Measurements from ENCODE around the gene GRID2IP.
"Not testable (repeated sequence)": the region's sequence is repeated elsewhere in the genome, so short reads cannot be mapped to it uniquely, and the experiment has no call there.

Gene GRID2IP

GRCh38 chr7:6495597-6496262 lies 55.5 kb downstream of the GRID2IP start:
- DNase-seq (ENCODE audit: low read depth in 1 of 2, low spot score in 1 of 2), result no peak

DNA sequence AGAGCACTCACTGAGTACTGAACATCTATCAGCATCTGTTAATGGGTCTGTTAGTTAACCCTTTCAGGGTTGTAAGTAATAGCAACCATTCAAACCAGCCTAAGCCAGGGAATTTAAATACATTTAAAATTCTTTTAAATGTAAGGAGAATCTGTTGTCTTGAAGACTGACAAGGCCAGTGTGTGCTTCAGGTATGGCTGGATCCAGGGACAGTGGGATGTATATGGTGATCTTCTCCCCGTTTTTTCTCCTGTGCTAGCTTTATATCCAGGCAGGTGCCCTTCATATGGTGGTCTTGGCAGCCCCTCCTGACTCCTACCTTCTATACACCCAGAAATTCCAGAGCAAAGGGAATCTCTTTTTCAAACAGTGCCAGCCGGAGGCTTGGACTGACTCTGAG lies 56.9 kb downstream of the GRID2IP start:
- DNase-seq (ENCODE audit: low read depth in 1 of 2, low spot score in 1 of 2), result no peak

- DNase-seq (ENCODE audit: low read depth in 1 of 2, low spot score in 1 of 2), result no peak
These were observed 60.1 kb downstream of the GRID2IP start for GRCh38 chr7:6491194-6491593.

- DNase-seq (ENCODE audit: low read depth in 1 of 2, low spot score in 1 of 2), result no peak
These were observed 61.6 kb downstream of the GRID2IP start for GRCh38 chr7:6489612-6490011.

DNA sequence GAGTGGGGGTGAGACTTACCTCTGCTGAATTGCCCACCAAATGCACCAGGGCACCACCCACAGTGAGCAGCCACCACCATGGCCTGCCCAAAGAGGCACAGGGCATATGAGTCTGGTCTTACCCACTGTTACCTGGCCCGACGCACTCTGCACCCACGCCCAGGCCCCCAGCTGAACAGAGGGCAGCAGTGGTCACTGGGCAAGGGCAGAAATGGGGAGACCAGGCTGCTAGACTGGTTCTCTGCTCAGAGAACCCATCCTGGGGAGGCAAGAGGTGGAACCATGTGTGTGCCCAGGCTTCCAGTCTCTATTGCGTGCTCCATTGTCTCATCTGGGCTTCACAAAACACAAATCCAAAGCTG lies 64.1 kb downstream of the GRID2IP start:
- no peak for DNase-seq (ENCODE audit: low read depth in 1 of 2, low spot score in 1 of 2)

- no peak for DNase-seq (ENCODE audit: low read depth in 1 of 2, low spot score in 1 of 2)
These were observed 64.7 kb downstream of the GRID2IP start for GRCh38 chr7:6486438-6487183.

DNA sequence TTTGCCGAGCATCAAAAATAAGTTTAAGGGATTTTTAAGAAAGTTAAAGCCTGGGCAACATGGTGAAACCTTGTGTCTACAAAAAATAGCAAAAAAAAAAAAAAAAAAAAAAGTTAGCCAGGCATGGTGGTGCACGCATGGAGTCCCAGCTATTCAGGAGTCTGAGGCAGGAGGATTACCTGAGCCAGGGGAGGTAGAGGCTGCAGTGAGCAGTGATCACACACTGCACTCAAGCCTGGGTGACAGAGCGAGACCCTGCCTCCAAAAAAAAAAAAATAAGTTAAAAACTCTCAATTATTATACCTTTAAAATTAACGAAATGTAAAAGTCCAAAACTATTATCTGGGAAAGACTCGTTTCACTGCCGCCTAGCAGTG lies 68.5 kb downstream of the GRID2IP start:
- DNase-seq (ENCODE audit: low read depth in 1 of 2, low spot score in 1 of 2), result no peak

GRCh38 chr7:6482307-6482706 lies 69.0 kb downstream of the GRID2IP start:
- no peak for DNase-seq (ENCODE audit: low read depth in 1 of 2, low spot score in 1 of 2)

DNA sequence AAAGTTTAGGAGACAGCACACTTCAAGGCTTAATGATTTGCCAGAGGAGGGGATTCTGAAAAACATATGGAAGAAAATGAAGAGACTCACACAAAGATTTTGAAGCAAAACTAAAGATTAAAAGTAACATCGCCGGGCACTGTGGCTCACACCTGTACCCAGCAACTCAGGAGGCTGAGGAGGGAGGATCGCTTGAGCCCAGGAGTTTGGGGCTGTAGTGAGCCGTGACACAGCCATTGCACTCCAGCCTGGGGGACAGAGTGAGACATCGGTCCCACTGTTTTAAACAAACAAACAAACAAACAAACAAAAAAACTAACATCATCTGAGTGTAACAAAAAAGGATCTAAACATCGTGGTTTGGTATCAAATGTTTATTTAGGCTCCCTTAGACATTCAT lies 69.8 kb downstream of the GRID2IP start:
- DNase-seq (ENCODE audit: low read depth in 1 of 2, low spot score in 1 of 2), result no peak

DNA sequence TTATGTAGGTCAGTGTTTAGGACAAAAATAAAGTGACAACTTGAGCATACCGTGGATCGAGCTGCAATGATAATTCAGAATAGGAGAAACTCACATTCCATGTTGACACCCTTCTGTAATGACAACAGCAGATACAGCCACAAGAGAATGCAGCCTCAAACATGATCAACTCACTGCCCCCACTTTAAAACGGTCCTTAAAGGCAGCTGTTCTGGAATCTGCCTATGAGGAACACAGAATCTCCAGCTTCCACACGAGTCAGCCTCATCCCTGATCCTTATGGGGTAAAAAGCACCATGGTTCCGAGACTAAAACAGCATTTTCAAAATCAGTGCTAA lies 71.0 kb downstream of the GRID2IP start:
- DNase-seq (ENCODE audit: low read depth in 1 of 2, low spot score in 1 of 2), result no peak

DNA sequence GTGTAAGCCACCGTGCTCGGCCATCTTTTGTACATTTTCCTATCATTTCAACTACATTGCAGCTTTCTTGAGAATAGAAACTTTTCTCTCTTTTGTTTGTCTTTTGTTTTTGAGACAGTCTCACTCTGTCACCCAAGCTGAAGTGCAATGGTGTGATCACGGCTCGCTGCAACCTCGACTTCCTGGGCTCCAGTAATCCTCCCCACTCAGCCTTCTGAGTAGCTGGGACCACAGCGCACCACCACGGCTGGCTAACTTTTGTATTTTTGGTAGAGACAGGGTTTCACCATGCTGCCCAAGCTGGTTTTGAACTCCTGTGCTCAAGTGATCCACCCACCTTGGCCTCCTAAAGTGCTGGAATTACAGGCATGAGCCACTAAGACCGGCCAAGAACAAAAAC lies 72.2 kb downstream of the GRID2IP start:
- DNase-seq (ENCODE audit: low read depth in 1 of 2, low spot score in 1 of 2), result no peak

DNA sequence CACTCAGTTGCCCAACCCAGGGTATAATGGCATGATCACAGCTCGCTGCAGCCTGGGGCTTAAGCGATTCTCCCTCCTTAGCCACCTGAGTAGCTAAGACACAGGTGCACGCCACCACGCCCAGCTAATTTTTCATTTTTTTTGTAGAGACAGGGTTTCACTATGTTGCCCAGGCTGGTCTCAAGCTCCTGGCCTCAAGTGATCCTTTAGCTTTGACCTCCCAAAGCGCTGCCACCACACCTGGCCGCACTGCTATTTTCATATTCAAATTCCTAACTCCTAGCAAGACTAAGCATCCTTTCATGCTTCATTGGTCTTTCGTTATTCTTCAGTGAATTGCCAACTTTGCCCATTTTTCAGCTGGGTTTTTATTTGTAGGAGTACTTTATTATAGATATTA lies 73.1 kb downstream of the GRID2IP start:
- DNase-seq (ENCODE audit: low read depth in 1 of 2, low spot score in 1 of 2), result no peak

DNA sequence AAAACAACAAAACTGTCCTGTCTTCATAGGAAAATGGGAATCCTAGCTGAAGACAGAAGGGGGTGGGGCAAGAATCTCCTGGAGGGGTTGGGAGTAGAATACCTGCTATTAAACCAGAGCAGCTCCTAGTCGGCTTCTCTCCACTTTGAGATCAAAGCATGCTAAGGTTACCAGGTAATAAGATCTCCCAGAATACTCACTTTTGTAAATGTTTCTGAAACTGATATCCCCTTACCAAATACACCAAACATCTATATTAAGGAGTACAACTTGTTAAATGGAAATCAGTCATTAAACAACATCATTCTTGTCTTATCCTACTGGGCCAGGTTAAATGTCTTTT lies 74.0 kb downstream of the GRID2IP start:
- DNase-seq (ENCODE audit: low read depth in 1 of 2, low spot score in 1 of 2), result no peak

- DNase-seq (ENCODE audit: low read depth in 1 of 2, low spot score in 1 of 2), result no peak
These were observed 74.5 kb downstream of the GRID2IP start for GRCh38 chr7:6476596-6477317.

DNA sequence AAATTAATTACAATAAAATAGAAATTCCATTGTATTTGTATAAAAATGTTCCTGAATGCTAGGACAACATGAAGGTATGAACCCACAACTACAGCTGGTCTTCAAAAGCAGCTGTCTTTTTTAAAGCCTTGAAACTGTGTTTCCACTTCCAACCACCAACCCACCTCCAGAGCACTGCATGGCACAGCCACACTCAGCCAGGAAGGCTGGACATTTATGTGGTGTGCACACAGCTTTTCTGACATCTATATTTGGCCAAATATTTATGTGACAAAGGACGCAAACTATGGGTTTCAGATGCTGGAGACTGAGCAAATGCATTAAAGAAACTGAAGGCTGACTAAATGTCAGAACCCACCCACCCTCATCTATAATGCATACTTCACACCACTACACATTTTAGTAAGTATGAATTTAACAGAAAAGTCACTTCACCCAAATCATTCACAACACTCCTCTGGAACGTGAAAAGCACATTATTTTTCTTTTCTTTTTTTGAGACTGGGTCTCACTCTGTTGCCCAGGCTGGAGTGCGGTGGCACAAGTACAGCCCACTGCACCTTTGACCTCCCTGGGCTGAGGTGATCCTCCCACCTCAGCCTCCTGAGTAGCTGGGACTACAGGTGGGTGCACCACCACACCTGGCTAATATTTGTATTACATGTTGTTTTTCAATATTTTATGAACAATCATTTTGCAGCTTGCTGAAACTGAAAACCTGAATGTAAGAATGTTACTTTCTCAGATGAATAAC lies 75.7 kb downstream of the GRID2IP start:
- no peak for DNase-seq (ENCODE audit: low read depth in 1 of 2, low spot score in 1 of 2)

- no peak for DNase-seq (ENCODE audit: low read depth in 1 of 2, low spot score in 1 of 2)
These were observed 85.4 kb downstream of the GRID2IP start for GRCh38 chr7:6465862-6466261.

GRCh38 chr7:6463609-6464008 lies 87.7 kb downstream of the GRID2IP start:
- not testable (repeated sequence) for DNase-seq (ENCODE audit: low read depth in 1 of 2, low spot score in 1 of 2)

GRCh38 chr7:6461946-6462550 lies 89.2 kb downstream of the GRID2IP start:
- DNase-seq (ENCODE audit: low read depth in 1 of 2, low spot score in 1 of 2), result no peak

- DNase-seq (ENCODE audit: low read depth in 1 of 2, low spot score in 1 of 2), result no peak
These were observed 90.2 kb downstream of the GRID2IP start for GRCh38 chr7:6460990-6461584.

- DNase-seq (ENCODE audit: low read depth in 1 of 2, low spot score in 1 of 2), result no peak
These were observed 91.0 kb downstream of the GRID2IP start for GRCh38 chr7:6460303-6460702.

DNA sequence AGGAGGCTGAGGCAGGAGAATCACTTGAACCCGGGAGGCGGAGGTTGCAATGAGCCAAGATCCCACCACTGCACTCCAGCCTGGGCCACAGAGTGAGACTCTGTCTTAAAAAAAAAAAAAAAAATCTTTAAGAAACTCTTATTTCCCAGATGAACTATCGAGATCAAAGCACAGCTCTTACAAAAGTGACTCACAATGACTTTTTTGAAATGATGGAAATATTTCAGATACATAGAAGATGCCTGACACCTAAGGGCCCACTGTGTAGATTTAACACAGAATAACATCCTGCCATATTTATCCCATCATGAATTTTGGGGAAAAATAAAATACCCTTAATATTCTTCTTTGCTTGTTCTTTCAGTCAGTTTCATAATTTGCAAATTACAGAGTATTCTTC lies 92.6 kb downstream of the GRID2IP start:
- DNase-seq (ENCODE audit: low read depth in 1 of 2, low spot score in 1 of 2), result not testable (repeated sequence)
